A549 (cell line): ENCODE results near the gene GDAP2. TPM values are rescaled to one million over a fixed set of nuclear protein-coding genes. Genes with fewer than 3 reads are reported as not detected.

ENCODE experiments used
- ATAC-seq, 2 experiments: fragments of 200-7000 bp in 1 of 2; fragments of >200 bp in 1 of 2; cut with Nextera tagmentation in 1 of 2; cut with Tn5 transposase in 1 of 2; 3 replicates each; pipeline versions ENCODE4 v1.8.0 to v1.9.1; 2018 to 2020; ENCODE audit warnings: mild to moderate bottlenecking in 1 of 2, moderate library complexity in 1 of 2
- CTCF ChIA-PET: fragments of 300-600 bp; sonication (Branson Sonifier 250); formaldehyde crosslinking; extraction: SDS; loops from one replicate; lab custom pipeline; 2021; ENCODE audit warnings: antibody characterized with exemption, inconsistent platforms; lab: Yijun Ruan, JAX
- POLR2A ChIA-PET: fragments of 350-600 bp; formaldehyde crosslinking; extraction: SDS; loops from one replicate; lab custom pipeline; 2021; ENCODE audit warnings: antibody characterized with exemption, inconsistent platforms; lab: Yijun Ruan, JAX
- DNase-seq, 2 experiments: peaks; one replicate each; pipeline versions ENCODE4 v3.0.0 to v3.0.0-alpha.2; 2011 to 2016; ENCODE audit warnings: low read depth in 1 of 2, low spot score in 1 of 2
- FAIRE-seq: peaks from 2 replicates; lab custom pipeline; 2011; peaks lifted over from hg19 to GRCh38; lab: Jason Lieb, UNC
- H3K27ac ChIP-seq, 2 experiments: fragments of >200 bp; sonication (Bioruptor Twin); formaldehyde crosslinking; 3 replicates each; pipeline ENCODE4 v1.5.1; 2016 to 2017
- H3K4me1 ChIP-seq: fragments of >200 bp; sonication (Bioruptor Twin); formaldehyde crosslinking; 3 replicates; pipeline ENCODE4 v1.6.1; 2016
- H3K4me2 ChIP-seq: fragments of >200 bp; sonication (Bioruptor Twin); formaldehyde crosslinking; 3 replicates; pipeline ENCODE4 v1.6.1; 2016
- H3K4me3 ChIP-seq: fragments of >200 bp; sonication (Bioruptor Twin); formaldehyde crosslinking; 3 replicates; pipeline ENCODE4 v1.5.1; 2016
- H3K9me3 ChIP-seq: fragments of >200 bp; sonication (Bioruptor Twin); formaldehyde crosslinking; 3 replicates; pipeline ENCODE4 v1.6.1; 2016
- CBX2 ChIP-seq: fragments of 200-600 bp; sonication (generic); IDR thresholded peaks from 2 replicates; pipeline ENCODE4 v1.6.1; 2016; ENCODE audit warnings: low read depth, mild to moderate bottlenecking, borderline replicate concordance
- CEBPB ChIP-seq, 2 experiments: fragments of >200 bp in 1 of 2; sonication (Bioruptor Twin) in 1 of 2; formaldehyde crosslinking in 1 of 2; IDR thresholded peaks; 2 replicates each; pipeline ENCODE4 v1.6.1; 2012 to 2016
- CHD2 ChIP-seq: fragments of 150-350 bp; IDR thresholded peaks from 2 replicates; pipeline ENCODE4 v1.6.1; 2014; ENCODE audit warnings: low read length; ENCODE audit not compliant: partially characterized antibody
- CHD4 ChIP-seq: fragments of 200-600 bp; sonication (generic); IDR thresholded peaks from 2 replicates; pipeline ENCODE4 v1.6.1; 2016; ENCODE audit warnings: antibody characterized with exemption, mild to moderate bottlenecking, borderline replicate concordance
- EHF ChIP-seq: fragments of 250-450 bp; sonication (Bioruptor Pico); IDR thresholded peaks from 2 replicates; pipeline ENCODE4 v1.5.0; 2020; ENCODE audit warnings: mild to moderate bottlenecking
- EHMT2 ChIP-seq: fragments of 200-600 bp; sonication (generic); IDR thresholded peaks from 2 replicates; pipeline ENCODE4 v1.6.1; 2016; ENCODE audit warnings: antibody characterized with exemption, low read depth, mild to moderate bottlenecking, moderate library complexity
- ESRRA ChIP-seq: fragments of 150-350 bp; IDR thresholded peaks from 2 replicates; pipeline ENCODE4 v1.6.1; 2014; ENCODE audit warnings: mild to moderate bottlenecking, low read length, borderline replicate concordance
- FOSB ChIP-seq: fragments of 250-450 bp; sonication (Bioruptor Pico); IDR thresholded peaks from 2 replicates; pipeline ENCODE4 v1.5.0; 2020; ENCODE audit warnings: mild to moderate bottlenecking, moderate library complexity
- HEYL ChIP-seq: fragments of 250-450 bp; sonication (Bioruptor Pico); IDR thresholded peaks from 2 replicates; pipeline ENCODE4 v1.8.0; 2021; ENCODE audit warnings: mild to moderate bottlenecking, moderate library complexity
- HOXA7 ChIP-seq: fragments of 250-450 bp; sonication (Bioruptor Pico); IDR thresholded peaks from 2 replicates; pipeline ENCODE4 v1.5.0; 2020; ENCODE audit warnings: mild to moderate bottlenecking, moderate library complexity
- JUN ChIP-seq, 2 experiments: fragments of >200 bp; sonication (Bioruptor Twin); formaldehyde crosslinking; IDR thresholded peaks; 2 replicates in 1 of 2; 3 replicates in 1 of 2; pipeline ENCODE4 v1.6.1; 2016 to 2017
- KDM1A ChIP-seq: fragments of 200-600 bp; sonication (generic); IDR thresholded peaks from 2 replicates; pipeline ENCODE4 v1.6.1; 2016; ENCODE audit warnings: low read depth, mild to moderate bottlenecking
- KDM5A ChIP-seq: fragments of 200-600 bp; sonication (generic); IDR thresholded peaks from 2 replicates; pipeline ENCODE4 v1.6.1; 2016; ENCODE audit warnings: antibody characterized with exemption, mild to moderate bottlenecking
- MAFK ChIP-seq: fragments of 450-650 bp; IDR thresholded peaks from 2 replicates; pipeline ENCODE4 v1.6.1; 2014; ENCODE audit not compliant: partially characterized antibody
- MAZ ChIP-seq: fragments of 150-350 bp; IDR thresholded peaks from 2 replicates; pipeline ENCODE4 v1.6.1; 2014; ENCODE audit warnings: antibody characterized with exemption, low read depth, low read length, borderline replicate concordance
- MYC ChIP-seq: IDR thresholded peaks from 2 replicates; pipeline ENCODE4 v1.6.1; 2012; ENCODE audit warnings: mild to moderate bottlenecking, inconsistent platforms, low read length, improper control_type of control experiment, borderline replicate concordance
- NPAS2 ChIP-seq: fragments of 250-450 bp; sonication (Bioruptor Pico); IDR thresholded peaks from 2 replicates; pipeline ENCODE4 v1.8.0; 2022; ENCODE audit warnings: mild to moderate bottlenecking, moderate library complexity, borderline replicate concordance
- PHF8 ChIP-seq: fragments of 200-600 bp; sonication (generic); IDR thresholded peaks from 2 replicates; pipeline ENCODE4 v1.6.1; 2016; ENCODE audit warnings: low read depth, mild to moderate bottlenecking, antibody characterized with exemption, moderate library complexity, borderline replicate concordance
- POLR2A ChIP-seq: IDR thresholded peaks from 2 replicates; pipeline ENCODE4 v1.6.1; 2012; ENCODE audit warnings: mild to moderate bottlenecking, low read length
- RAD21 ChIP-seq, 2 experiments: fragments of >200 bp in 1 of 2; sonication (Bioruptor Twin) in 1 of 2; formaldehyde crosslinking in 1 of 2; IDR thresholded peaks in 1 of 2; conservative IDR thresholded peaks in 1 of 2; 2 replicates in 1 of 2; 3 replicates in 1 of 2; pipeline ENCODE4 v1.6.1; 2012 to 2018; ENCODE audit warnings: inconsistent platforms in 1 of 2
- RCOR1 ChIP-seq: fragments of 150-350 bp; IDR thresholded peaks from 2 replicates; pipeline ENCODE4 v1.6.1; 2014; ENCODE audit warnings: antibody characterized with exemption, low read length, low read depth
- RFX5 ChIP-seq: fragments of 450-650 bp; IDR thresholded peaks from 2 replicates; pipeline ENCODE4 v1.7.1; 2014; ENCODE audit warnings: antibody characterized with exemption, mild to moderate bottlenecking, moderate library complexity
- RNF2 ChIP-seq: fragments of 200-600 bp; sonication (generic); IDR thresholded peaks from 2 replicates; pipeline ENCODE4 v1.6.1; 2016; ENCODE audit warnings: low read depth, mild to moderate bottlenecking, antibody characterized with exemption, moderate library complexity, borderline replicate concordance
- TFCP2L1 ChIP-seq: fragments of 250-450 bp; sonication (Bioruptor Pico); IDR thresholded peaks from 2 replicates; pipeline ENCODE4 v1.5.0; 2021; ENCODE audit warnings: mild to moderate bottlenecking
- TP53 ChIP-seq: fragments of 250-450 bp; sonication (Bioruptor Pico); IDR thresholded peaks from 2 replicates; pipeline ENCODE4 v1.5.0; 2021; ENCODE audit warnings: mild to moderate bottlenecking, moderate library complexity
- ZC3H11A ChIP-seq: fragments of 450-650 bp; IDR thresholded peaks from 2 replicates; pipeline ENCODE4 v1.6.1; 2014; ENCODE audit warnings: antibody characterized with exemption, mild to moderate bottlenecking
- ZSCAN20 ChIP-seq: fragments of 250-450 bp; sonication (Bioruptor Pico); IDR thresholded peaks from 2 replicates; pipeline ENCODE4 v1.8.0; 2022; ENCODE audit warnings: mild to moderate bottlenecking, moderate library complexity
- WGBS: methylation state at CpG from one replicate; pipeline ENCODE4 v1.1.6; 2017; ENCODE audit errors: missing lambda C conversion rate; 5-methylcytosine and 5-hydroxymethylcytosine counted together
- polyA minus RNA-seq: library from RNA; depleted of rRNA, polyadenylated mRNA; stranded (reverse); fragments of >200 nt; gene quantifications from 2 replicates; pipeline ENCODE4 v1.2.3, GENCODE V29; 2011; rRNA and poly(A)+ RNA removed
- polyA plus RNA-seq, 4 experiments: library from polyadenylated mRNA; depleted of rRNA in 3 of 4; stranded (reverse); fragments of >200 nt; fragmentation: RNase III in 1 of 4; extraction: RNeasy Plus Mini Kit Qiagen cat#74134 plus additional on column Dnase treatment in 1 of 4; gene quantifications; 2 replicates in 3 of 4; 3 replicates in 1 of 4; pipeline ENCODE4 v1.2.3, GENCODE V29; 2011 to 2017
- TF ChIP-seq, protein P1 (sequence below): IDR thresholded peaks from 2 replicates; pipeline ENCODE4 v1.6.1; 2012
- TF ChIP-seq, protein P2 (sequence below): fragments of 450-650 bp; IDR thresholded peaks from 2 replicates; pipeline ENCODE4 v1.6.1; 2014; ENCODE audit warnings: antibody characterized with exemption
- TF ChIP-seq, protein P3 (sequence below): fragments of 150-350 bp; IDR thresholded peaks from 2 replicates; pipeline ENCODE4 v1.6.1; 2014; ENCODE audit warnings: low read depth, mild to moderate bottlenecking, low read length
- TF ChIP-seq, protein P4 (sequence below): fragments of >200 bp; sonication (Bioruptor Twin); formaldehyde crosslinking; IDR thresholded peaks from 3 replicates; pipeline ENCODE4 v1.5.1; 2016
- TF ChIP-seq, protein P5 (sequence below): fragments of >200 bp; sonication (Bioruptor Twin); formaldehyde crosslinking; IDR thresholded peaks from 3 replicates; pipeline ENCODE4 v1.6.1; 2016

Gene GDAP2
- polyA plus RNA-seq (2011; rRNA removed): 17.3 and 21.2 TPM in 2 replicates
- 2.5 and 2.6 TPM in 2 replicates for polyA plus RNA-seq (2012; cell fraction: cytosol; rRNA removed)
- polyA plus RNA-seq (2012; cell fraction: nucleus; rRNA removed): 1.4 and 1.5 TPM in 2 replicates
- 6.7 to 7.2 TPM (median 7.1 TPM) in 3 replicates for polyA plus RNA-seq (2017; fragmentation: RNase III; extraction: RNeasy Plus Mini Kit Qiagen cat#74134 plus additional on column Dnase treatment)
- 17.3 and 18.2 TPM in 2 replicates for polyA minus RNA-seq

- peaks cover 30% of the 10 kb centered on the region for H3K4me1 ChIP-seq
- peak within 1 kb of the TSS; percentile 96 for H3K4me3 ChIP-seq
- no peak for FAIRE-seq
Observed at GRCh38 chr1:117929343-117930172, at the start of gene GDAP2, which contains the start of gene WDR3. Gene GDAP2, minus strand, starts transcription at chr1:117929621. Its CDS starts 9,264 bp downstream, at chr1:117920357. Gene WDR3, plus strand, starts transcription at chr1:117929739. Its CDS starts 3,581 bp downstream, at chr1:117933320.

GRCh38 chr1:117976381-117976780, 47.0 kb upstream of the GDAP2 start:
- CTCF ChIA-PET: no interaction called here
- FAIRE-seq: no peak

More at GRCh38 chr1:117929343-117930172, at the start of gene GDAP2, which contains the start of gene WDR3:
- peak; percentile 97 to 98 for ATAC-seq
- Histone ChIP-seq H3K4me2 (peak within 1 kb of the TSS; percentile 92), H3K9me3 (no peaks in the 10 kb centered on the region), H3K27ac (peak within 1 kb of the TSS; percentile 72 to 95)
- CTCF ChIA-PET: interaction anchor here (1.3 to 2.1 kb wide), 3 partner anchors 11 to 57 kb away, joined by 3 to 6 read pairs (median 3); no protein-coding TSS in a partner anchor
- WGBS: under 1% methylated on average over 17 of the region's 64 CpGs
- peak; percentile 80 to 92 for DNase-seq
- POLR2A ChIA-PET: no interaction called here
- TF ChIP-seq PHF8 (peak; percentile 28), ESRRA (no peak), POLR2A (peak; percentile 56), JUN (IDR thresholded peaks at IDR 0.05) (peak; percentile 25 to 50; a peak in 1 of 5 replicates), ZSCAN20 (CRISPR knock-in tag) (no peak), TFCP2L1 (no peak), MAZ (no peak), KDM5A (peak; percentile 28; the same call in 1 of the 2 replicates), CBX2 (no peak), HEYL (CRISPR knock-in tag) (no peak), RNF2 (no peak), EHF (CRISPR knock-in tag) (no peak), NPAS2 (CRISPR knock-in tag) (no peak), CHD2 (no peak), KDM1A (no peak), TP53 (CRISPR knock-in tag) (no peak), RAD21 (conservative IDR thresholded peaks at IDR 0.05 in 1 of 2, IDR thresholded peaks at IDR 0.05 in 1 of 2) (no peak), MYC (peak; percentile 81; the same call in 1 of the 2 replicates), MAFK (no peak), EHMT2 (no peak), CEBPB (IDR thresholded peaks at IDR 0.05) (no peak), RFX5 (no peak), RCOR1 (no peak)
- TF ChIP-seq, protein P1, sequence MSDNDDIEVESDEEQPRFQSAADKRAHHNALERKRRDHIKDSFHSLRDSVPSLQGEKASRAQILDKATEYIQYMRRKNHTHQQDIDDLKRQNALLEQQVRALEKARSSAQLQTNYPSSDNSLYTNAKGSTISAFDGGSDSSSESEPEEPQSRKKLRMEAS: peak; percentile 91
- TF ChIP-seq, protein P2, sequence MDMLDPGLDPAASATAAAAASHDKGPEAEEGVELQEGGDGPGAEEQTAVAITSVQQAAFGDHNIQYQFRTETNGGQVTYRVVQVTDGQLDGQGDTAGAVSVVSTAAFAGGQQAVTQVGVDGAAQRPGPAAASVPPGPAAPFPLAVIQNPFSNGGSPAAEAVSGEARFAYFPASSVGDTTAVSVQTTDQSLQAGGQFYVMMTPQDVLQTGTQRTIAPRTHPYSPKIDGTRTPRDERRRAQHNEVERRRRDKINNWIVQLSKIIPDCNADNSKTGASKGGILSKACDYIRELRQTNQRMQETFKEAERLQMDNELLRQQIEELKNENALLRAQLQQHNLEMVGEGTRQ: no peak
- TF ChIP-seq, protein P3, sequence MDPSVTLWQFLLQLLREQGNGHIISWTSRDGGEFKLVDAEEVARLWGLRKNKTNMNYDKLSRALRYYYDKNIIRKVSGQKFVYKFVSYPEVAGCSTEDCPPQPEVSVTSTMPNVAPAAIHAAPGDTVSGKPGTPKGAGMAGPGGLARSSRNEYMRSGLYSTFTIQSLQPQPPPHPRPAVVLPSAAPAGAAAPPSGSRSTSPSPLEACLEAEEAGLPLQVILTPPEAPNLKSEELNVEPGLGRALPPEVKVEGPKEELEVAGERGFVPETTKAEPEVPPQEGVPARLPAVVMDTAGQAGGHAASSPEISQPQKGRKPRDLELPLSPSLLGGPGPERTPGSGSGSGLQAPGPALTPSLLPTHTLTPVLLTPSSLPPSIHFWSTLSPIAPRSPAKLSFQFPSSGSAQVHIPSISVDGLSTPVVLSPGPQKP: no peak
- TF ChIP-seq, protein P4, sequence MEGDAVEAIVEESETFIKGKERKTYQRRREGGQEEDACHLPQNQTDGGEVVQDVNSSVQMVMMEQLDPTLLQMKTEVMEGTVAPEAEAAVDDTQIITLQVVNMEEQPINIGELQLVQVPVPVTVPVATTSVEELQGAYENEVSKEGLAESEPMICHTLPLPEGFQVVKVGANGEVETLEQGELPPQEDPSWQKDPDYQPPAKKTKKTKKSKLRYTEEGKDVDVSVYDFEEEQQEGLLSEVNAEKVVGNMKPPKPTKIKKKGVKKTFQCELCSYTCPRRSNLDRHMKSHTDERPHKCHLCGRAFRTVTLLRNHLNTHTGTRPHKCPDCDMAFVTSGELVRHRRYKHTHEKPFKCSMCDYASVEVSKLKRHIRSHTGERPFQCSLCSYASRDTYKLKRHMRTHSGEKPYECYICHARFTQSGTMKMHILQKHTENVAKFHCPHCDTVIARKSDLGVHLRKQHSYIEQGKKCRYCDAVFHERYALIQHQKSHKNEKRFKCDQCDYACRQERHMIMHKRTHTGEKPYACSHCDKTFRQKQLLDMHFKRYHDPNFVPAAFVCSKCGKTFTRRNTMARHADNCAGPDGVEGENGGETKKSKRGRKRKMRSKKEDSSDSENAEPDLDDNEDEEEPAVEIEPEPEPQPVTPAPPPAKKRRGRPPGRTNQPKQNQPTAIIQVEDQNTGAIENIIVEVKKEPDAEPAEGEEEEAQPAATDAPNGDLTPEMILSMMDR: no peak
- TF ChIP-seq, protein P5, sequence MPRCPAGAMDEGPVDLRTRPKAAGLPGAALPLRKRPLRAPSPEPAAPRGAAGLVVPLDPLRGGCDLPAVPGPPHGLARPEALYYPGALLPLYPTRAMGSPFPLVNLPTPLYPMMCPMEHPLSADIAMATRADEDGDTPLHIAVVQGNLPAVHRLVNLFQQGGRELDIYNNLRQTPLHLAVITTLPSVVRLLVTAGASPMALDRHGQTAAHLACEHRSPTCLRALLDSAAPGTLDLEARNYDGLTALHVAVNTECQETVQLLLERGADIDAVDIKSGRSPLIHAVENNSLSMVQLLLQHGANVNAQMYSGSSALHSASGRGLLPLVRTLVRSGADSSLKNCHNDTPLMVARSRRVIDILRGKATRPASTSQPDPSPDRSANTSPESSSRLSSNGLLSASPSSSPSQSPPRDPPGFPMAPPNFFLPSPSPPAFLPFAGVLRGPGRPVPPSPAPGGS: no peak

More at GRCh38 chr1:117976381-117976780, 47.0 kb upstream of the GDAP2 start:
- Histone ChIP-seq H3K4me3 (no peak overlapping the region), H3K4me1 (no peaks in the 10 kb centered on the region), H3K4me2 (no peak overlapping the region), H3K27ac (no peak overlapping the region), H3K9me3 (no peaks in the 10 kb centered on the region)
- DNase-seq (no peak), ATAC-seq (no peak)
- 33% methylated on average over 1 of the region's 3 CpGs for WGBS
- POLR2A ChIA-PET: no interaction called here
- TF ChIP-seq TFCP2L1 (no peak), RAD21 (conservative IDR thresholded peaks at IDR 0.05 in 1 of 2, IDR thresholded peaks at IDR 0.05 in 1 of 2) (no peak), HOXA7 (CRISPR knock-in tag) (no peak), CHD4 (no peak), TP53 (CRISPR knock-in tag) (no peak), RFX5 (no peak), FOSB (CRISPR knock-in tag) (no peak), RNF2 (no peak), ZC3H11A (no peak), MAZ (no peak)
- TF ChIP-seq, protein P1: no peak
